AG08395 (cell line): ENCODE data around the gene TUSC2.
"Not testable (repeated sequence)": the region's sequence is repeated elsewhere in the genome, so short reads cannot be mapped to it uniquely, and the experiment has no call there.

ENCODE experiments used
- DNase-seq: peaks from one replicate; pipeline ENCODE4 v3.0.0; 2012; ENCODE audit warnings: mixed read lengths, low spot score

The TUSC2 gene

DNA sequence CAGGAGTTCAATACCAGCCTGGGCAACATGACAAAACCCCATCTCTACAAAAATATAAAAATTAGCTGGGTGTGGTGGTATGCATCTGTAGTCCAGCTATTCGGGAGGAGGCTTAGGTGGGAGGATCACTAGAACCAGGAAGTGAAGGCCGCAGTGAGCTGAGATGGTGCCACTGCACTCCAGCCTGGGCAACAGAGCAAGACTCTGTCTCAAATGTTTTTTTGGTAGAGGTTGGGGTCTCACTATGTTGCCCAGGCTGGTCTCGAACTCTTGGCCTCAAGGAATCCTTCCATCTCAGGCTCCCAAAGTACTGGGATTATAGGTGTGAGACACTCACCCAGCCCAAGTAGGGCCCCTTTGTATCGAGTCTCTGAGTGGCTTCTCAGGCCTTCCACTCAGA, 33.9 kb downstream of the TUSC2 start:
- DNase-seq, result no peak

- no peak for DNase-seq
These were observed 34.8 kb downstream of the TUSC2 start for GRCh38 chr3:50293079-50293801.

- peak; percentile 96 for DNase-seq
These were observed 35.6 kb downstream of the TUSC2 start, which contains the start of gene IFRD2 for GRCh38 chr3:50292159-50293078. TSS of gene IFRD2 (minus strand) at chr3:50292429. CDS start at chr3:50292274, 155 bp downstream.

- DNase-seq, result no peak
These were observed 37.8 kb downstream of the TUSC2 start for GRCh38 chr3:50290161-50290641.

- no peak for DNase-seq
These were observed 38.9 kb downstream of the TUSC2 start for GRCh38 chr3:50289130-50289529.

GRCh38 chr3:50288387-50289007, 39.5 kb downstream of the TUSC2 start:
- no peak for DNase-seq

DNA sequence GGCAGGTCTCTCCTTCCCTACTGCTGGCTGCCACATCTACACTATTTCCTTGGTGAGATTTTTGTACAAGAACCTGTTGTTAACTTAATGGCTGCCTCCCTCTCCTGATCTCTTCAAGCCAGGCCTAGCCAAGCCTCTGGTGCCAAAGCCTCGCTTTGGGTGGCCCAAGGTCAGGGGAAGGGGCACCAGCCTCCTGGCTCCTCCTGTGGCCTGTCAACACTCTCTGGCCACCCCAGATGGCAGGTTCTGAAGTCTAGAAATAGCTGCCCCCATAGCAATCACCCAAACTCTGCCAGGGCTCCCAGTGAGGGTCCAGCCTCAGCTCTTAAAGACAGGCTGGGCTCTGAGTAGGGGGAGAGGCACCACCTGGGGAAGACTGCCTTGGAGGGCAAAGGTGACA, 40.8 kb downstream of the TUSC2 start:
- no peak for DNase-seq

DNA sequence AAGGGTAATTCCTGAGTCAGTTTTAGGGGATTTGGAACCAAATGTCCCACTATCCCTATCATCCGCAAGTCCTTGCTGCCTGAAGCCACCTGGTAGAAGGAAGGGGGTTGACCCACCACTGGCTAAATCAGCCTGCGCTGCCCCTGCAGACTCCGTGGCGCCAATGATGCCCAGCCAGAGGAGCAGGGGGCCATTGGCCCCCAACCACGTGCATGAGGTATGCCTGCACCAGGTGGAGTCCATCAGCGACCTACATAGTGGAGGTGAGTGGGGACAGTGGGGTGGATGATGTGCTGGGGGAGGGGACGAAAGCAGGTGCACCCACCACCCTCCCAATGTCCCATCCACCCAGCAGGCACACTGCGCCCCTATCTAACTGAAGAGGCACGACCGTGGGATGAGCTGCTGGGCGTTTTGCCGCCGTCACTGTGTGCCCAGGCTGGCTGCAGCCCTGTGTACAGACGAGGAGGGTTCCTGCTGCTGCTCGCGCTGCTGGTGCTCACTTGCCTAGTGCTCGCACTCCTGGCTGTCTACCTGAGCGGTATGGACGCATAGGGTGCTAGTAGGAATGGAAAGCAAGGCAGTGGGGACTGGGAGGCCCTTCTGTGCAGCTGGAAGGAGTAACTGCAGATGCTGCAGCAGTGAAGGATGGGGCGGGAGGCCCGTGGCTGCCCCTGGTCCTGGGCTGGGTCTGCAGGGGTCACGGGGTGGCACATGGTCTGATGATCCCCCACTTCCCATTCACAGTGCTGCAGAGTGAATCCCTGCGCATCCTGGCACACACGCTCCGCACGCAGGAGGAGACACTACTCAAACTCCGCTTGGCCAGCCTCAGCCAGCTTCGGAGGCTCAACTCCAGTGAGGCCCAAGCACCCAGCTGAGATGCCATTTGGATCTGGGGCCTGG, 41.4 kb downstream of the TUSC2 start:
- DNase-seq, result no peak

DNA sequence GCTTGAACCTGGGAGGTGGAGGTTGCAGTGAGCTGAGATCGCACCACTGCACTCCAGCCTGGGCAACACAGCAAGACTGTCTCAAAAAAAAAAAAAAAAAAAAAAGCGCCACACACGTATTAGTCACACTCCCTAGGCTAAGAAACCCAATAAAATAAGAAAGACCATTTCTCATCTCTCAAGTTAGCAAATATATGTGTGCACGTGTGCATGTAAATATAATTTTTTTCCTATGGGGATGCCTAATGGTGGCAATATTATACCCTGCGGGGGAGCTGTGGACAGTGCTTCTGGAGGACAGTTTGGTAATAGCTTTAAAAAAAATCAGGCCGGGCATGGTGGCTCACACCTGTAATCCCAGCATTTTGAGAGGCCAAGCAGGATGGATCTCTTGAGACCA, 43.9 kb downstream of the TUSC2 start:
- DNase-seq, result not testable (repeated sequence)

GRCh38 chr3:50279255-50280016, 48.6 kb downstream of the TUSC2 start:
- no peak for DNase-seq

GRCh38 chr3:50278880-50279224, 49.2 kb downstream of the TUSC2 start, which contains the start of gene LSMEM2:
TSS of gene LSMEM2 (plus strand) at chr3:50279087. CDS start at chr3:50279114, 27 bp downstream.
- DNase-seq, result no peak

DNA sequence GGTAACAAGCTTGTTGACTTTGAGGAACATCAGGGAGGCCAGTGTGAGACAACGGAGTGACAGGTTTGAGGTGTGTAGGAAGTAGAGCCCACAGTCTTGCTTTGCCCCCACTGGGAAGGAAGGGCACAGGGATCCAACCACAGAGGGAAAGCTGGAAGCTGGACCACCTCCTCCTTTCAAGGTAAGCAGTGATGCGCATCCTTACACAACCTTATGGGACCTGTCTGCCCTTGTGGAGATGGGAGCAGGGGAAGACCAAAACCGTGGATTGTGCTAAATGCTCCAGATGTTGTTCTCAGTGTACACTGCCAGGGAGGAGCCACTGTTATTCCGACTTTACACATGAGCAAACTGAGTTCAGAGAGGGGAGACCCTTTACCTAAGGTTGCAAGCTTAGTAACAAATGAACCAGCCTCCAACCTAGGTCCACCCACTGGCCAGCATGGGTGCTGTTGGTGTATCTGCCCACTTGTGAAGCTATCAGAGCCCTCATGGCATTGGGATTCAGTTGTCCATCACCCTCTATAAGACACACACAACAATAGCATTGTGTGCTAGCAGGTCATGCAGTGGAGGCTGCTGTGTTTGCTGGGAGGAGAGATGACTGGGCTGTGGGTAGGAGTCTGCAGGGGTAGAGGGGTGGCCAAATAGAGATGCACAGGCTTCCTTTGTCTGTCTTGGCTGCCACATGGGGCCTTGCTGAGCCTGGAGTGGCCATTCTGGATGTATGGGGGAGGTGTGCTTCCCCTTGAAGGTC, 49.7 kb downstream of the TUSC2 start:
- no peak for DNase-seq

DNA sequence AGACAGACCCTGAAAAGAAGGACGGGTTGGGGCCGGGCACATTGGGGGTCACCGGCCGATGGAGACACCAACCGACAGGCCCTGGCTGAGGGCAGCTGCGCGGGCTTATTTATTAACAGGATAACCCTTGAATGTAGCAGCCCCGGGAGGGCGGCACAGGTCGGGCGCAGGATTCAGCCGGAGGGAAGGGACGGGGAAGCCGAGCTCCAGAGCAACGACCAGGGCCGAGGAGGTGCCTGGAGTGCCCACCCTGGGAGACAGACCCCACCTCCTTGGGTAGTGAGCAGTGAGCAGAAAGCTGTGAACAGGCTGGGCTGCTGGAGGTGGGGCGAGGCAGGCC, 51.3 kb downstream of the TUSC2 start:
- no peak for DNase-seq

- no peak for DNase-seq
These were observed 51.8 kb downstream of the TUSC2 start for GRCh38 chr3:50275996-50276761.

DNA sequence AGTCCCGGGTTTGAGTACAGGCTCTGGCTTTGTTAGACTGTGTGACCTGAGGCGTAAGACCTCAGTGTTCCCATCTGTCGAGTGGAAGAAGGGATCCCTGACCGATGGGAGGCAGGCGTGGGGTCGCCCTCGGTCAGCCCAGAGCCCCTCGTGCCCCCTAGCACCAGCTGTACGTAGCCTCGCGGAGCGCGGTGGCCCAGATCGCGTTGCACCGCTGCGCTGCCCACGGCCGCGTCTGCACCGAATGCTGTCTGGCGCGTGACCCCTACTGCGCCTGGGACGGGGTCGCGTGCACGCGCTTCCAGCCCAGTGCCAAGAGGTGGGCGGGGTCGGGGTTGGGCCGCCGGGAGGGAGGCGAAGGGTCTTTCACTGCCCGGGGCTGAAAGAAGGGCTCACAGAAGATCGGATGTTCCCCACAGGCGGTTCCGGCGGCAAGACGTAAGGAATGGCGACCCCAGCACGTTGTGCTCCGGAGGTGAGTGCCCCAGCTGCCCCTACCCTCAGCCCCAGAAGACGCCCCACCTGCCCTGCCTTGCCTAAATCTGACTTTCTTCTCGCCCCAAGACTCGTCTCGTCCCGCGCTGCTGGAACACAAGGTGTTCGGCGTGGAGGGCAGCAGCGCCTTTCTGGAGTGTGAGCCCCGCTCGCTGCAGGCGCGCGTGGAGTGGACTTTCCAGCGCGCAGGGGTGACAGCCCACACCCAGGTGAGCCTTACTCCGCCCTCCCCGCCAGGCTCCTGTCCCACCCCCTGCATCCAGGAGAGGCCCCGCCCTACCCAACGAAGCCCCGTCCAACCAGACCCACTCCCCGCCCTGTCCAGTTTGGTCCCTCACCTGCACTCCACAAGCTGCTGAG, 52.7 kb downstream of the TUSC2 start:
- DNase-seq, result no peak
